HuH-7 (cell line): Measurements from ENCODE around the gene HSFY2.
"Not testable (repeated sequence)": the region's sequence is repeated elsewhere in the genome, so short reads cannot be mapped to it uniquely, and the experiment has no call there.

ENCODE experiments used
- DNase-seq: peaks from one replicate; pipeline ENCODE4 v3.0.0; 2011; ENCODE audit warnings: low spot score

Gene HSFY2

GRCh38 chrY:18773635-18774034 is at the start of gene HSFY2:
Gene HSFY2 (minus strand): TSS chrY:18773735. CDS start chrY:18773618, 117 bp downstream.
- not testable (repeated sequence) for DNase-seq

DNA sequence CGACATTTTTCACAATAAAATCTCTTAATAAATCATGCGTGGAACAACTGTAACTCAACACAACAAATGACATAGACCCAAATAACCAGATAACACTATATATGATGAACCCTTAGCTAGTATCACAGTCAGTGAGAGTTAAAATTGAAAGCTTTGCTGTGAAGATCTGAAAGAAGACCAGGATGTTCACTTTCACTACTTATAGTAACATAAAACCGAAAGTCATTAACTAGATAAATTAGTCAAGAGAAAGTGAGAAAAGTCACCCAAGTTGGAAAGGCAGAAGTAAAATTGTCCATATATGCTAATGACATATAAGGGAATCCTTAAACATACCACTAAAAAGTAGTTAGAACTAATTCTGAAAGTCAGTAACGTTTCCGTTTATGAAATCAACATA is 42.2 kb upstream of the HSFY2 start:
- DNase-seq, result not testable (repeated sequence)

- not testable (repeated sequence) for DNase-seq
Measured at GRCh38 chrY:18788757-18789406, 15.3 kb upstream of the HSFY2 start.

DNA sequence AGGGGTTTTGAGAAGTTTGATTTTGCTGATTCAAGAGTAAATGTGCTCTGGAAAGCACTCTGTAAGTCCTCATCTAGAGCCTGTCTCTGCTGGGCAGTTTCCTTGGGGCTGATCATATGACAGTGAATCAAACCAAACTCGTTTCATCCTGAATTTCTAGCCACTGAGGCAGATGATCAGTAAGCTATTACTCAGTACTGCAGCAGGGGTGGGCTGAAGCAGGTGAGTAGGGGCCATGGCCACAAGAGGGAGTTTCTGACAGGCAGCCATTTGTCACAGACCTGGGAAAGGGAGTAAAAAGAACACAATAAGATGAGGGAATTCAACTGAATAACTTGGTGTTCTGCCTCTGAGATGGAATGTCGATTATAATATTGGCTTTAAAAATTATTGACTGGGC is 19.5 kb downstream of the HSFY2 start:
- DNase-seq, result not testable (repeated sequence)

DNA sequence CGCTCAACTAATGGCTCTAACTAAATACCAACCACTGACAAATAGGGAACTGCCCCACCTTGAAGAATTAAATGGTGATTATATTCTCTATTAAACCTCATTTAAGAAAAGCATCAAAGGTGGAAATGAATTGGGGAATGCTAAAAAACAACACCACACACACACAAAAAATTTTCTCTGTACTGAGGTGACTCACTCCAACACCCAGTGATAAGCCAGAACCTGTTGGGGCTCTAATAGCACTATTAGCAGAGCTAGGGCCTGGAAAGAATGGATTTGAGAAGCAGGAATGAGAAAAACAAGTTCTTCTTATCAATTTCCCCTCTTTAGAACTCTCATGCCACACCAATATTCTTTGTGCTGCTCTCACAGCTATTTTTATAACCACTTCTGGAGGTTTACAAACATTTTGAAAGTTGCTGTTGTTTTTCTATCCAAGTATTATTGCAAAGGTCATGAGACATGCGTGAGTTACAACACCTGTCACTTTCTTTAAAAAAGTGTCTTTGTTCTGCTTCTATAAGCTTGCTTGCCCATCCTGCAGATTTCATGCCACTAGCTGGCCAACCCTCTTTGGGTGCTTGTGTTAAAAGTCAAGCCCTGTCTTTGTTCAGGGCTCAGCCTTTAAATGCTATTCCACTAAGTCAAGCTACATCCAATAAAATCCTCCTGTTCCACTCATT is 20.3 kb downstream of the HSFY2 start:
- DNase-seq, result not testable (repeated sequence)

GRCh38 chrY:18723714-18724113 is 49.8 kb downstream of the HSFY2 start:
- DNase-seq, result not testable (repeated sequence)
